Measurements from ENCODE around the gene ZFYVE28. TPM values are rescaled to one million over a fixed set of nuclear protein-coding genes. Genes with fewer than 3 reads are reported as not detected.
"Not testable (repeated sequence)": the region's sequence is repeated elsewhere in the genome, so short reads cannot be mapped to it uniquely, and the experiment has no call there.

ZFYVE28 gene
- total RNA-seq, 1 donor from 2014 or later = 0.86 TPM

GRCh38 chr4:2393353-2394270 lies 24.8 kb downstream of the ZFYVE28 start:
- DNase-seq (ENCODE audit: low read depth) = no peak

- peak; percentile 56 for DNase-seq (ENCODE audit: low read depth)
Observed at GRCh38 chr4:2390784-2391421, 27.5 kb downstream of the ZFYVE28 start.

- DNase-seq (ENCODE audit: low read depth) = no peak
Observed at GRCh38 chr4:2390146-2390545, 28.3 kb downstream of the ZFYVE28 start.

GRCh38 chr4:2389691-2390090 lies 28.8 kb downstream of the ZFYVE28 start:
- no peak for DNase-seq (ENCODE audit: low read depth)

- DNase-seq (ENCODE audit: low read depth) = peak; percentile 57
Observed at GRCh38 chr4:2388429-2389182, 29.8 kb downstream of the ZFYVE28 start.

- DNase-seq (ENCODE audit: low read depth) = no peak
Observed at GRCh38 chr4:2387829-2388228, 30.6 kb downstream of the ZFYVE28 start.

GRCh38 chr4:2387218-2387617 lies 31.2 kb downstream of the ZFYVE28 start:
- no peak for DNase-seq (ENCODE audit: low read depth)

GRCh38 chr4:2386717-2387116 lies 31.7 kb downstream of the ZFYVE28 start:
- no peak for DNase-seq (ENCODE audit: low read depth)

- DNase-seq (ENCODE audit: low read depth) = no peak
Observed at GRCh38 chr4:2385516-2385915, 32.9 kb downstream of the ZFYVE28 start.

- DNase-seq (ENCODE audit: low read depth) = no peak
Observed at GRCh38 chr4:2384245-2384644, 34.2 kb downstream of the ZFYVE28 start.

GRCh38 chr4:2383760-2384159 lies 34.7 kb downstream of the ZFYVE28 start:
- DNase-seq (ENCODE audit: low read depth) = no peak

GRCh38 chr4:2383220-2383631 lies 35.2 kb downstream of the ZFYVE28 start:
- DNase-seq (ENCODE audit: low read depth) = not testable (repeated sequence)

- not testable (repeated sequence) for DNase-seq (ENCODE audit: low read depth)
Observed at GRCh38 chr4:2382769-2383202, 35.7 kb downstream of the ZFYVE28 start.

GRCh38 chr4:2380589-2380988 lies 37.9 kb downstream of the ZFYVE28 start:
- DNase-seq (ENCODE audit: low read depth) = not testable (repeated sequence)

- no peak for DNase-seq (ENCODE audit: low read depth)
Observed at GRCh38 chr4:2378898-2379297, 39.5 kb downstream of the ZFYVE28 start.

GRCh38 chr4:2378401-2378800 lies 40.0 kb downstream of the ZFYVE28 start:
- DNase-seq (ENCODE audit: low read depth) = no peak

GRCh38 chr4:2377241-2377640 lies 41.2 kb downstream of the ZFYVE28 start:
- DNase-seq (ENCODE audit: low read depth) = no peak

- no peak for DNase-seq (ENCODE audit: low read depth)
Observed at GRCh38 chr4:2375427-2375826, 43.0 kb downstream of the ZFYVE28 start.

GRCh38 chr4:2373532-2373931 lies 44.9 kb downstream of the ZFYVE28 start:
- no peak for DNase-seq (ENCODE audit: low read depth)

GRCh38 chr4:2372488-2373030 lies 45.9 kb downstream of the ZFYVE28 start:
- no peak for DNase-seq (ENCODE audit: low read depth)

GRCh38 chr4:2371765-2372487 lies 46.5 kb downstream of the ZFYVE28 start:
- peak; percentile 36 for DNase-seq (ENCODE audit: low read depth)

Measured in myocyte (in vitro differentiated cells).